HepG2 (cell line): ENCODE measurements around the gene KDM4B. TPM values are rescaled to one million over a fixed set of nuclear protein-coding genes. Genes with fewer than 3 reads are reported as not detected.

Source experiments
- ATF1 ChIP-seq: IDR thresholded peaks from 2 replicates; pipeline ENCODE4 v1.6.1; 2016; ENCODE audit warnings: mild to moderate bottlenecking, control low read depth
- ATM ChIP-seq: fragments of 450-650 bp; IDR thresholded peaks from 2 replicates; pipeline ENCODE4 v1.7.1; 2017; ENCODE audit warnings: mild to moderate bottlenecking, borderline replicate concordance
- CHCHD3 ChIP-seq: sonication (generic); formaldehyde crosslinking; IDR thresholded peaks from 2 replicates; pipeline ENCODE4 v1.8.0; 2022; ENCODE audit warnings: mild to moderate bottlenecking, missing genetic modification reagents, moderate library complexity
- REL ChIP-seq: sonication (generic); formaldehyde crosslinking; conservative IDR thresholded peaks from 2 replicates; pipeline ENCODE4 v1.8.0; 2022; ENCODE audit warnings: mild to moderate bottlenecking, missing genetic modification reagents, moderate library complexity
- SOX13 ChIP-seq, 3 experiments: fragments of 450-650 bp in 1 of 3; sonication (generic) in 1 of 3; formaldehyde crosslinking in 1 of 3; IDR thresholded peaks in 2 of 3; conservative IDR thresholded peaks in 1 of 3; 2 replicates each; pipeline versions ENCODE4 v1.5.0 to v1.6.1; 2016 to 2020; ENCODE audit warnings: antibody characterized with exemption in 1 of 3, mild to moderate bottlenecking in 1 of 3, missing compliant biosample characterization in 1 of 3, missing genetic modification reagents in 1 of 3, moderate library complexity in 1 of 3
- YEATS4 ChIP-seq: sonication (generic); formaldehyde crosslinking; IDR thresholded peaks from 2 replicates; pipeline ENCODE4 v1.4.0; 2020; ENCODE audit warnings: missing genetic modification reagents, borderline replicate concordance
- ZSCAN20 ChIP-seq: sonication (generic); formaldehyde crosslinking; IDR thresholded peaks from 2 replicates; pipeline ENCODE4 v1.4.0; 2020; ENCODE audit warnings: missing genetic modification reagents, mild to moderate bottlenecking, borderline replicate concordance
- polyA plus RNA-seq, 8 experiments: library from polyadenylated mRNA; depleted of rRNA in 3 of 8; stranded (reverse) in 7 of 8; unstranded in 1 of 8; fragments of >200 nt; fragmentation: Illumina TruSeq in 4 of 8; extraction: Trizol in 4 of 8; gene quantifications; 2 replicates each; pipeline versions ENCODE4 v1.2.1 to v1.2.3, GENCODE V29; 2011 to 2016; ENCODE audit warnings: low read depth in 4 of 8, missing spikeins in 1 of 8, mixed read lengths in 1 of 8; ENCODE audit not compliant: insufficient read depth in 1 of 8
- total RNA-seq, 5 experiments: library from RNA; depleted of rRNA; stranded (reverse); fragments of >200 nt; fragmentation: Illumina TruSeq; extraction: Trizol; gene quantifications; 2 replicates each; pipeline ENCODE4 v1.2.3, GENCODE V29; 2016; ENCODE audit warnings: low read depth in 1 of 5
- TF ChIP-seq, protein P1 (sequence below): sonication (generic); formaldehyde crosslinking; IDR thresholded peaks from 2 replicates; pipeline ENCODE4 v1.9.0; 2021; ENCODE audit warnings: mild to moderate bottlenecking, missing genetic modification reagents

Gene KDM4B
- total and polyA plus RNA-seq, 2 of the 13 experiments (the other 11 are each of a cell fraction or from before 2014, with no cell fraction given): 4.9 to 14.6 TPM

DNA sequence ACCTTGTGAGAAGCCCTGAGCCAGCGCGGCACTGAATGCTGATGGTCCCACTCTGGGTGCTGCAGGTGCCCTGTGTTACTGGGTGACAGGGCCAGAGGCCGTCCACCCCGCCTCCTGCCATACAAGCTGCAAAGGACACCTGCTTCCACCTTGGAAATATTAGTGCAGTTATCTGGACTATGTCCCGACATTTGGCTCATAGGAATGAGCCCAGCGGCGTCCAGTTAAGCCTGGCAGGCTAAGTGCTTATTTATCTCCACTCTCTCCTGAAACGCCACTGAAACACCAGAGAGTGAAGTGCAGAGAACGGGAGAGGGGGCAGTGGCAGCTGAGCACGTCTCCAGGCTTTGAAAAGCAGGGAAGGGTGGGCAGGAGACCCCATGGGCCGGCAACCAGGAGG lies 145.8 kb downstream of the KDM4B start (continued):
- TF ChIP-seq, protein P1, sequence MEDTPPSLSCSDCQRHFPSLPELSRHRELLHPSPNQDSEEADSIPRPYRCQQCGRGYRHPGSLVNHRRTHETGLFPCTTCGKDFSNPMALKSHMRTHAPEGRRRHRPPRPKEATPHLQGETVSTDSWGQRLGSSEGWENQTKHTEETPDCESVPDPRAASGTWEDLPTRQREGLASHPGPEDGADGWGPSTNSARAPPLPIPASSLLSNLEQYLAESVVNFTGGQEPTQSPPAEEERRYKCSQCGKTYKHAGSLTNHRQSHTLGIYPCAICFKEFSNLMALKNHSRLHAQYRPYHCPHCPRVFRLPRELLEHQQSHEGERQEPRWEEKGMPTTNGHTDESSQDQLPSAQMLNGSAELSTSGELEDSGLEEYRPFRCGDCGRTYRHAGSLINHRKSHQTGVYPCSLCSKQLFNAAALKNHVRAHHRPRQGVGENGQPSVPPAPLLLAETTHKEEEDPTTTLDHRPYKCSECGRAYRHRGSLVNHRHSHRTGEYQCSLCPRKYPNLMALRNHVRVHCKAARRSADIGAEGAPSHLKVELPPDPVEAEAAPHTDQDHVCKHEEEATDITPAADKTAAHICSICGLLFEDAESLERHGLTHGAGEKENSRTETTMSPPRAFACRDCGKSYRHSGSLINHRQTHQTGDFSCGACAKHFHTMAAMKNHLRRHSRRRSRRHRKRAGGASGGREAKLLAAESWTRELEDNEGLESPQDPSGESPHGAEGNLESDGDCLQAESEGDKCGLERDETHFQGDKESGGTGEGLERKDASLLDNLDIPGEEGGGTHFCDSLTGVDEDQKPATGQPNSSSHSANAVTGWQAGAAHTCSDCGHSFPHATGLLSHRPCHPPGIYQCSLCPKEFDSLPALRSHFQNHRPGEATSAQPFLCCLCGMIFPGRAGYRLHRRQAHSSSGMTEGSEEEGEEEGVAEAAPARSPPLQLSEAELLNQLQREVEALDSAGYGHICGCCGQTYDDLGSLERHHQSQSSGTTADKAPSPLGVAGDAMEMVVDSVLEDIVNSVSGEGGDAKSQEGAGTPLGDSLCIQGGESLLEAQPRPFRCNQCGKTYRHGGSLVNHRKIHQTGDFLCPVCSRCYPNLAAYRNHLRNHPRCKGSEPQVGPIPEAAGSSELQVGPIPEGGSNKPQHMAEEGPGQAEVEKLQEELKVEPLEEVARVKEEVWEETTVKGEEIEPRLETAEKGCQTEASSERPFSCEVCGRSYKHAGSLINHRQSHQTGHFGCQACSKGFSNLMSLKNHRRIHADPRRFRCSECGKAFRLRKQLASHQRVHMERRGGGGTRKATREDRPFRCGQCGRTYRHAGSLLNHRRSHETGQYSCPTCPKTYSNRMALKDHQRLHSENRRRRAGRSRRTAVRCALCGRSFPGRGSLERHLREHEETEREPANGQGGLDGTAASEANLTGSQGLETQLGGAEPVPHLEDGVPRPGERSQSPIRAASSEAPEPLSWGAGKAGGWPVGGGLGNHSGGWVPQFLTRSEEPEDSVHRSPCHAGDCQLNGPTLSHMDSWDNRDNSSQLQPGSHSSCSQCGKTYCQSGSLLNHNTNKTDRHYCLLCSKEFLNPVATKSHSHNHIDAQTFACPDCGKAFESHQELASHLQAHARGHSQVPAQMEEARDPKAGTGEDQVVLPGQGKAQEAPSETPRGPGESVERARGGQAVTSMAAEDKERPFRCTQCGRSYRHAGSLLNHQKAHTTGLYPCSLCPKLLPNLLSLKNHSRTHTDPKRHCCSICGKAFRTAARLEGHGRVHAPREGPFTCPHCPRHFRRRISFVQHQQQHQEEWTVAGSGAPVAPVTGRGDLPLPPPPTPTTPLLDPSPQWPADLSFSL: no peak
- TF ChIP-seq CHCHD3 (CRISPR knock-in tag): no peak
- no peak for TF ChIP-seq ZSCAN20 (CRISPR knock-in tag)
- TF ChIP-seq REL (CRISPR knock-in tag): no peak
- no peak for TF ChIP-seq SOX13 (IDR thresholded peaks at IDR 0.05)
- TF ChIP-seq SOX13 (CRISPR knock-in tag; conservative IDR thresholded peaks at IDR 0.05 in 1 of 2, IDR thresholded peaks at IDR 0.05 in 1 of 2): no peak
- no peak for TF ChIP-seq ATF1 (CRISPR knock-in tag)
- no peak for TF ChIP-seq ATM
- no peak for TF ChIP-seq YEATS4 (CRISPR knock-in tag)
